Panc1 (cell line): ENCODE results near the gene ASB16. TPM values are rescaled to one million over a fixed set of nuclear protein-coding genes. Genes with fewer than 3 reads are reported as not detected.

Experiments
- ATAC-seq: fragments of 200-7000 bp; cut with Tn5 transposase; 2 replicates; pipeline ENCODE4 v1.9.1; 2020; ENCODE audit warnings: mild to moderate bottlenecking, moderate library complexity
- BruUV-seq: library from RNA; stranded (reverse); fragments of 400-500 nt; replicated peaks from 2 replicates; lab custom pipeline; 2021; lab: Mats Ljungman, UMichigan
- CTCF ChIA-PET: fragments of 300-600 bp; sonication (Branson Sonifier 250); formaldehyde crosslinking; loops from one replicate; lab custom pipeline; 2022; ENCODE audit warnings: antibody characterized with exemption; lab: Charles Lee
- POLR2A ChIA-PET: fragments of 300-600 bp; sonication (Branson Sonifier 250); formaldehyde crosslinking; loops from one replicate; lab custom pipeline; 2022; ENCODE audit warnings: antibody characterized with exemption; lab: Charles Lee
- DNase-seq: peaks from one replicate; pipeline ENCODE4 v3.0.0-alpha.2; 2010; ENCODE audit warnings: low read depth, low spot score
- H3K27ac ChIP-seq: 2 replicates; pipeline ENCODE4 v1.5.1; 2011; ENCODE audit warnings: mild to moderate bottlenecking, low read length, inconsistent platforms
- H3K27me3 ChIP-seq: fragments of 200-500 bp; sonication (Bioruptor generic); 2 replicates; pipeline ENCODE4 v1.6.0; 2014; ENCODE audit warnings: low read length, inconsistent platforms; ENCODE audit not compliant: control insufficient read depth, insufficient read depth
- H3K36me3 ChIP-seq: fragments of 200-500 bp; sonication (Bioruptor generic); 2 replicates; pipeline ENCODE4 v1.5.1; 2014; ENCODE audit warnings: inconsistent platforms, mild to moderate bottlenecking, low read length, moderate library complexity; ENCODE audit not compliant: control insufficient read depth, insufficient read depth
- H3K4me1 ChIP-seq: 2 replicates; pipeline ENCODE4 v1.5.1; 2011; ENCODE audit warnings: inconsistent platforms, mild to moderate bottlenecking, low read length, moderate library complexity; ENCODE audit not compliant: control insufficient read depth, insufficient read depth
- H3K4me3 ChIP-seq, 2 experiments: 2 replicates each; pipeline ENCODE4 v1.5.1; 2011 to 2012; ENCODE audit warnings: low read depth in 2 of 2, low read length in 2 of 2, mild to moderate bottlenecking in 2 of 2, inconsistent platforms in 1 of 2, moderate library complexity in 1 of 2
- H3K9me3 ChIP-seq: fragments of 200-500 bp; sonication (Bioruptor generic); 2 replicates; pipeline ENCODE4 v1.5.1; 2014; ENCODE audit warnings: low read depth, mild to moderate bottlenecking, inconsistent platforms, low read length, moderate library complexity; ENCODE audit not compliant: control insufficient read depth, insufficient read depth
- CTCF ChIP-seq: fragments of 450-650 bp; IDR thresholded peaks from 2 replicates; pipeline ENCODE4 v1.5.1; 2017; ENCODE audit warnings: mild to moderate bottlenecking
- POLR2AphosphoS5 ChIP-seq: IDR thresholded peaks from 2 replicates; pipeline ENCODE4 v1.6.1; 2012; ENCODE audit warnings: mild to moderate bottlenecking, low read depth, low read length, moderate library complexity
- REST ChIP-seq, 2 experiments: IDR thresholded peaks; 2 replicates each; pipeline ENCODE4 v1.6.1; 2011 to 2012; ENCODE audit warnings: low read depth in 2 of 2, control low read depth in 1 of 2, low read length in 1 of 2, mild to moderate bottlenecking in 1 of 2, moderate library complexity in 1 of 2; ENCODE audit not compliant: insufficient read depth in 1 of 2
- SIN3A ChIP-seq: IDR thresholded peaks from 2 replicates; pipeline ENCODE4 v1.6.1; 2012; ENCODE audit warnings: low read depth, mild to moderate bottlenecking, low read length, moderate library complexity, borderline replicate concordance; ENCODE audit not compliant: insufficient read depth
- TCF7L2 ChIP-seq: IDR thresholded peaks from 2 replicates; pipeline ENCODE4 v1.6.1; 2011; ENCODE audit warnings: mild to moderate bottlenecking, low read depth, low read length, inconsistent platforms
- in situ Hi-C: cut with HindIII; loops from 2 replicates; pipeline ENCODE4 v1.10.0; 2016; ENCODE audit warnings: low sequenced_read_pairs, low pct_unique_long_range_greater_than_20kb
- intact Hi-C: fragments of 100-400 bp; cut with micrococcal nuclease; formaldehyde crosslinking; loops from one replicate; pipeline ENCODE4 v1.10.0; 2022; ENCODE audit not compliant: unreplicated experiment
- total RNA-seq: library from RNA; stranded (reverse); gene quantifications from one replicate; pipeline ENCODE4 v1.2.1, GENCODE V29; 2021; ENCODE audit not compliant: unreplicated experiment

Gene ASB16
- total RNA-seq, 1 experiment from 2014 or later = not detected

- intact Hi-C loops (no loop called here), in situ Hi-C loops (no loop called here)
- DNase-seq (no peak), ATAC-seq (no peak)
- peaks cover 8% of the 10 kb centered on the region for H3K36me3 ChIP-seq
- no peaks in the 10 kb centered on the region for H3K9me3 ChIP-seq
- TF ChIP-seq CTCF (no peak), POLR2AphosphoS5 (no peak), SIN3A (no peak), TCF7L2 (no peak), REST (IDR thresholded peaks at IDR 0.05; ENCODE audit: insufficient read depth in 1 of 2, low read depth in 2 of 2, low read length in 1 of 2) (no peak)
- ChIA-PET CTCF (interaction anchor here (0.9 kb wide), 1 partner anchor 92 kb away, joined by 5 read pairs; no protein-coding TSS in a partner anchor), POLR2A (interaction anchor here (0.6 kb wide), 1 partner anchor 109 kb away, joined by 6 read pairs; no protein-coding TSS in a partner anchor)
- H3K4me3 ChIP-seq = peak overlapping the region; percentile 58 to 69
- no peaks in the 10 kb centered on the region for H3K27me3 ChIP-seq
- peak overlapping the region; percentile 76 for H3K27ac ChIP-seq
- no TSS peak for BruUV-seq
- peaks cover 18% of the 10 kb centered on the region for H3K4me1 ChIP-seq
Observed at GRCh38 chr17:44217738-44218343, 47.3 kb downstream of the ASB16 start.

GRCh38 chr17:44218344-44219107, 48.0 kb downstream of the ASB16 start:
- Histone ChIP-seq H3K27me3 (no peaks in the 10 kb centered on the region), H3K36me3 (peaks cover 8% of the 10 kb centered on the region), H3K9me3 (no peaks in the 10 kb centered on the region), H3K4me1 (peaks cover 22% of the 10 kb centered on the region), H3K27ac (peak overlapping the region; percentile 76), H3K4me3 (peak overlapping the region; percentile 58 to 69)
- ChIA-PET POLR2A (interaction anchor here (0.6 kb wide), 1 partner anchor 108 kb away, joined by 6 read pairs; no protein-coding TSS in a partner anchor), CTCF (interaction anchor here (0.6 to 0.9 kb wide), 2 partner anchors 20 to 91 kb away, joined by 5 read pairs; no protein-coding TSS in a partner anchor)
- DNase-seq = no peak
- TF ChIP-seq POLR2AphosphoS5 (no peak), SIN3A (no peak; the same call in 1 of the 2 replicates), REST (IDR thresholded peaks at IDR 0.05; ENCODE audit: insufficient read depth in 1 of 2, low read depth in 2 of 2, low read length in 1 of 2) (no peak), TCF7L2 (no peak), CTCF (no peak; the same call in none of the 2 replicates)
- intact Hi-C loops = no loop called here
- ATAC-seq = peak; percentile 29
- in situ Hi-C loops = no loop called here
- BruUV-seq = no TSS peak
